NCI-H2196 treated with DMSO at 0.1 percent for 48 hours (cell line): Measurements from ENCODE around the gene ENKUR.
"Not testable (repeated sequence)": the region's sequence is repeated elsewhere in the genome, so short reads cannot be mapped to it uniquely, and the experiment has no call there.

Experiments used
- DNase-seq: peaks from one replicate; lab custom pipeline; 2025; ENCODE audit not compliant: unreplicated experiment; lab: John Stamatoyannopoulos, UW

The ENKUR gene

DNA sequence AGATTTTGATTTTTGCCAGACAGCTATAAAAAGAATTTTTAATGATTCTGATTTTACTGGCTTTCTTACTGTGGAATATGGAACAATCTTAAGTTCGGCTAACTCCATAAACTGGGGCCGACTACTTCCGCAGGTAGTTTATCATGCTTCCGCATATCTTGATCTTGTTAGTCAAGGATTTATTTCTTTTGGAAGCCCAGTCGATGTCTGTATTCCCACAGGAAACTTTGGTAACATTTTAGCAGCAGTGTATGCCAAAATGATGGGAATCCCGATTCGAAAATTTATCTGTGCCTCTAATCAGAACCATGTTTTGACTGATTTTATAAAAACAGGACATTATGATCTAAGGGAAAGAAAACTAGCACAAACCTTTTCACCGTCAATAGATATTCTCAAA is 8.6 kb upstream of the ENKUR start:
- DNase-seq: no peak

DNA sequence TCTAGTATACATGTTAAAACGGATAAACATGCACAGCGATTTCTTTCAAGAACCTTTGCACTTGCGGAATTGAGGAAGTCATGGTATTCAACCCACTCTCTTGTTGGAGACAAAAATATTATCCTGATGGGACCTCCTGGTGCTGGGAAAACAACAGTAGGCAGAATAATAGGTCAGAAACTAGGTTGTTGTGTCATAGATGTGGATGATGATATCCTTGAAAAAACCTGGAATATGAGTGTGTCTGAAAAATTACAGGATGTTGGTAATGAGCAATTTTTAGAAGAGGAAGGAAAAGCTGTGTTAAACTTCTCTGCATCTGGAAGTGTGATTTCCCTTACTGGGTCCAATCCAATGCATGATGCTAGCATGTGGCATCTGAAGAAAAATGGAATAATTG is 7.3 kb upstream of the ENKUR start:
- DNase-seq: no peak

DNA sequence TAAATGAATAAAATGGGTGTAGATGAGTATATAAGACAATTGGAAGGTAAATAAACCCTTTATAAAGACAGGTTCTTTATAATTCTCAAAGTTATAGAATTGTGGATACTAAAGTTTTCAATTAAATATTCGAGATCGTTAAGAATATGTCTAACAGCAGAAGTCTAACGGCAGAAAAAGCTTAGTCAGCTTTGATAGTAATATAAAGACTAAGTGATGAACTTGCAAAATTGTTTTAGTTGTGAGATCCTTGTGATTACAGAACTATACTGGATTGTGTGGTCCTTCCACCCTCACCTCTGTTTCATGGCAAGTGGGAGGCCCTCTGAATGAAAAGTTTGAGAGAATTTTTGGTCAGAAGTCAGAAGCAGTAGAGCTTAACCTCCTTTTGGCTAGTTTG is 2.7 kb upstream of the ENKUR start:
- no peak for DNase-seq

DNA sequence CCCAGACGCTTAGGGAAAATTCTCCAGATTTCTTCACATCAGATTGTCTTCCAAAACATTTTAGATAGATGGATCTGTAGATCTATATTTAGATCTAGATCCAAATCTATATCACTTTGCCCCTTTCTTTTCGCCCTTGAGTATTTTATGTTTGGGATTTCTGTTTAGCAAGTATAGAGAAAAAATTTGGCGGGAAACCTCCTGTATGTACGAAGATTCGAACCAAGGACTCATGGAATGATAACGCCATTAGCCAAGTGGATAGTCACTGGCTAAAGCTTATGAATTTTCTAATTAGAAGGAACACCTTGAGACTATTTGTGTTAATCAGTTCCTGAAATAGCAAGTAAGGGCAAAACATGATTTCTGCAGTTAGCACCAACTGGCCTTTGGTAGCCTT is 1.7 kb upstream of the ENKUR start:
- DNase-seq: no peak

DNA sequence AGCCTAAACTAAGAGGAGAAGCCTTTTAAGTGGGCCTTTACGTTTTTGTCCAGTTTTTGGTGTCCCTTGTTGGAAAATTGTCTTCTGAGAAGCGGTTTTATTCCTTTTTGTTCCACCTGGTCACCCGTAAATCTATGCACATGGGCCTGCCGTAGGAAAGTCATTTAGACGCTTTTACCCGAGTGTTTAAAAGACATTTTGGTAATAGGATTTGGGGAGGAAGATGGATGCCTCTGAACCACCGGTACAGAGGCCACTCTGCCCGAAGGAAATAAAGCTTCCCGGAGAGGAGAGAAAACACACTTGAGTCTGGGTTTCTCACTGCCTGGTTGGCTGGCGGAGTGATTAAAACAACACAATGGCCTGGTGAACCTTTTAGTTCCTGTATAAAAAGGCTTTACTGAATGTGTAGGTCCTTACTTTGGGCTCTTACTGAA is 1.2 kb upstream of the ENKUR start:
- DNase-seq: no peak

DNA sequence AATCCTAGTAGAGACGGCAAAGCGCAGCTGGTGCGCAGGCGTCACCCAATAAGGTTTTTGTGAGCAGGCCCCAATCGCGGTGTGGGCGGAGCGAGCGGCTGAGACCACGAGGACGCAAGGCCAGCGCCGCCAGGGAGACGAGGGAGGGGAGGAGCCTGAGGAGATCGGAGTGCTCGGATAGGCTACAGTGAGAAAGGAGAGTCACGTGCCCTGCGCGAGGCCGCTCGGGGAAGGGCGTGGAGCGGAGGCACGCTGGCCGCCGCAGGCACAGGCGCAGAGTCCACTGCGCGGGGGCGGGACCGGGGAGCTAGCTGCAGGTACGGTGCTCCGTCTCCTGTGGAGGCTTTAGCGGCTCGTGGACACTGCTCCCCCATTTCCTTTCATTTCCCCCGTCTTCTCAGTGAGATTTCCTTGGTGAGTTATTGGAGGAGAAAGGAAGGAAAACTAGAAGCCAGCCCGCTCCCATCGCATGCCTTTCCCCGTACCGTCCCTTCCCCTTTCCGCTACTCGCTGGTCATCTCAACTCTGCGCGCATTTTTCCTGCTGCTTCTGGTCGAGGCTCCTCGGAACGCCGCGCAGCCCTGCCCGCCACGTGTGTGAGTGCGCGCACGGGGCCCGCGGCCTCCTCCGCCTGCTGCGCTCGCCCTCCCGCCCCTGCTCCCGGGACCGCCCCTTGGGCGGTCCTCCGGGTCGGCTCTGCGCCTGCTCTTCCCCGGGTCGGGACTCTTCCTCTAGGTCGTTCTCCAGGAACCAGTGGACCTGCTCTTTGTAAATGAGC is 607 bp upstream of the ENKUR start, which contains the start of gene THNSL1:
Gene THNSL1, plus strand, starts transcription at position 237 of the 778 bp plus-strand sequence. CDS start 6,612 bp downstream, outside the sequence.
- peak; percentile 85 for DNase-seq

DNA sequence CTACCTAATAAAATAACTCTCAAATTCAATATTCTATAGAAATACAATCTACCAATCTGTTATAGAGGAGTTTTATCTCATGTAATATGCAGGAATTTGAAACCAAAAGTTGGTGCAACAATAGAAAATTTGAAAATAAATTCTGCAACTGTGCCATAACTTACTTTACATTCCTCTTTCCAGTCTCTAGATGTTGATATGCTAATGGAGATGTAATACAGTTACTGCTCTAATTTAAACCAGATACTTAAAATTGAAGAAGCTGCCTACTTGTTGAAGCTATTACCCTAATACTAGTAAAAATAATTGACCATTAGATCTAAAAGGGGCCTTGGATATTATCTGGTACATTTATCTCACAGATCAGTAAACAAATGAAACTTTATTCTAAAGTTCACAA is 1.4 kb downstream of the ENKUR start:
- DNase-seq: no peak

DNA sequence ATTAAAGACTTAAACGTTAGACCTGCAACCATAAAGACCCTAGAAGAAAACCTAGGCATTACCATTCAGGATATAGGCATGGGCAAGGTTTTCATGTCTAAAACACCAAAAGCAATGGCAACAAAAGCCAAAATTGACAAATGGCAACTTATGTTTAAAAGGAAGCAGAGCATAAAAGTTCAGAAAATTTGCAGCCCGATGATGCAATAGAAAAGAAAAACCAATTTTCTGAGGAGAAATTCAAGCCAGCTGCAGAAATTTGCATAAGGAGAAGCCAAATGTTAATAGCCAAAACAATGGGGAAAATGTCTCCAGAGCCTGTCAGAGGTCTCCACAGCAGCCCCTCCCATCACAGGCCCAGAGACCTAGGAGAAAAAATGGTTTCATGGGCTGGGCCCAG is 4.4 kb downstream of the ENKUR start:
- DNase-seq: not testable (repeated sequence)

DNA sequence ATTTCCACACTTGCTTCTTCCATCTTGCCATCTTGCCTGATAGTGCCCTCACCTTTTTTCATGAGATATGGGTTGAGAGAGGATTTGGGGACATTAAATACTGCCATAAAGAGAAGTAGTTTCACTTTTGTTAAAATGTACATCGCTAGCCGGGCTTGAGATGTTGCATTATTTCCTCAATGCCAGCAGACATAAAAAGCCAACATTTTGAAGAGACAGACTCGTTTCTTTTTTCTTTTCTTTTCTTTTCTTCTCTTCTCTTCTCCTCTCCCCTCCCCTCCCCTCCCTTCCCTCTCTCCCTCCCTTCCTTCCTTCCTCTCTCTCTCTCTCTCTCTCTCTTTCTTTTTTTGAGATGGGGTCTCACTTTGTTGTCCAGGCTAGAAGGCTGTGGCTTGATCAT is 17.9 kb downstream of the ENKUR start:
- no peak for DNase-seq

DNA sequence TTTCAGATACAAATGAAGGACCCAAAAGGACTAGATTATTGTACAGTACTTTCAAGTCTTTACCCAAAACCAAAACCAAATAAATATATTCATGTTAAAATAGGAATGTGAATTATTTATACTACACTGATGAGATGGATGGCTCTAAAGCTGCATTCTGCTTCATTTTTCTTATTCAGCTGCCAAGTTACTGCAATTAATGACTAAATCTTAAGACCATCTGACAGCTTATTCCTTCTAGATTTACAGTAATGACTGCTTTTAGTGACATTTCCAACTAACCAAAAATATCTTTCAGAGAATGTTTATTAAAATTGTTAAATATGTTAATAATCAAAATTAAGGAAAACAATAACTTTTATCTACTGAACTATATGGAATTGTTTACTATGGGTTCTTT is 20.9 kb downstream of the ENKUR start:
- DNase-seq: no peak

DNA sequence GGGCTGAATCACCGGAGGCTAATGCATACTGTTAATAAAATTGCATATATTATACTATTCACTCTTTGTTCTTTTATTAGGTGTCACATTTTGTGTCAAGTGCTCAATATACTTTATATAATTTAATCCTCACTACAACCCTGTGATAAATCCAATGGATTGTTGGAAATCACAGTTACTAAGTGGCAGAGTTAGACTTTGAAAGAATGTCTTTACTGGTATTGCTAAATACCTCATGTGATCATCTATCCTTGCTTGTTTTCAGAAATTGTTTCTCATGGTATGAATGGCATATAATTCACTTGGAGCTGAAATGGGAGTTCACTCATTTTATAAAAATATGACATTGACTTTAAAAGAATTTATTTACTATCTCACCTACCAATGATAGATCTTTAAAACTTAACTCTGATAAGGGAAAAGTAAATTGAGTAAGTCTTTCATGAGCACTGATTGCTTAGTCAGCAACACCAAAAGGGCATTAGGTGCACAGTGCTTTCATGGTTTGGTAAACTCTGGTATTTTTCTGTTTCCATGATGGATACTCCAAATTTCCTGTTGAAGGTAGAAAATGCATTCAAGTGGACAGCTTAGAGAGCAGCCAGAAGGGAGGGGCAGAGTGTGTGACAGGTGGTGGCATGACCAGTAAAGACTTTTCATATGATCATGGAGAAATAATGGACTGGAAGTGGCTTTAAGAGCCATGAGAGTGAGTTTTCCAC is 22.6 kb downstream of the ENKUR start:
- no peak for DNase-seq

DNA sequence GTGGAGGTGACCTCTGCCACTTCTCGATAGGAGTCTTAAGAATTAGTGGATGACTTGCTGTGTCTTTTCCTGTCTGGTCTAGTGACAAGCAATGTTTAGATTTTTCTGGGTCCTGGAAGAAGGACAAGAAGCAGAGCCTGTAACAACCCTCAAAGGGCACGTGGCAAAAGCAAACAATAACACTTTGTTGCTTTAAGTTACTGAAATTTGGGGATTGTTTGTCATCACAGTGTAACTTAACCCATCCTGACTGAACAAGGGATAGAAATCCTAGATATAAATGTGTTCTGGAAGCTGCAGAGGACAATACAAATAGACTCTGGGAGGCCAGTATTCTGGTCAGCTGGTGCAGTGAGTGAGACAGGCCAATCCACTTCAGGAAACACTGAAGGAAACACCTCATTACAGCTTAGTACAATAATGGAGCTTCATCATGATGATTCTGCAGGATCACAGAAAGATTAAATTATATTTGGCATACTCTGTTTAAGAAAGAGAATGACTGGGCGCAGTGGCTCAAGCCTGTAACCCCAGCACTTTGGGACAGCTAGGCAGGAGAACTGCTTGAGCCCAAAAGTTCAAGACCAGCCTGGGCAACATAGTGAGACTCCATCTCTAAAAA is 23.3 kb downstream of the ENKUR start:
- no peak for DNase-seq

DNA sequence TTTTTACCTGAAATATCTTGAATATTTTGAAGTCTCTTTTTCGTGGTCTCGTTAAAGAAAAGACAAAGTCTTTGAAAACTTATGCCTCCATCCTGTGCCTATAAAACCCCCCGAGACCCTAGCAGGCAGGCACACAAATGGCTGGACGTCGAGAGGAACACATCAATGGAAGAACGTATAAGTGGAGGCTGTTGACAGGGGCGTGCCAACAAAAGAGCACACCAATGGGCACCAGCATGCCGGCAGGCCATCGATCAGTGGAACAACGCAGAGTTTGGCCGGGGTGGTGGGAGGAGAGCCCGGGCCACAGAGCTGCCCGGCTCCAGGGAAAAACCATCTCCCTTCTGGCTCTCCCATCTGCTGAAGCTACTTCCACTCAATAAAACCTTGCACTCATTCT is 24.7 kb downstream of the ENKUR start:
- DNase-seq: no peak

DNA sequence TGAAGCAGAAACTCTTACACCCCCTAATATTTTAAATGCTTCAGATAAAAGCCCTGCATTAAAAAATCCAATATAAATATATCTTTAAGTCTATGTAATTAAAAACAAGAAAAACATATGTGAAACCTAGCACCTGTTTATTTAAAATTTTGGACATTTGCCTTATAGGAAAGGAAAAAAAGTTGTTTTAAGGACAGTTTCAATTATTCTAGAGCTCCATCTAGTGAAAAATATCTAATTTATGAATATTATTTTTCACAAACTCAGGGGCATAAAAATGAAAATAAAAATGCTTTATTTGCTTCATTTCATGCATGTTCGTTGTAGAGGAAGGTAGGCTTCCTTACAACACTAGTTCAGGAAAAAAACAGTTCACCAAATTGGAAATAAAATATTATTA is 26.1 kb downstream of the ENKUR start:
- no peak for DNase-seq

DNA sequence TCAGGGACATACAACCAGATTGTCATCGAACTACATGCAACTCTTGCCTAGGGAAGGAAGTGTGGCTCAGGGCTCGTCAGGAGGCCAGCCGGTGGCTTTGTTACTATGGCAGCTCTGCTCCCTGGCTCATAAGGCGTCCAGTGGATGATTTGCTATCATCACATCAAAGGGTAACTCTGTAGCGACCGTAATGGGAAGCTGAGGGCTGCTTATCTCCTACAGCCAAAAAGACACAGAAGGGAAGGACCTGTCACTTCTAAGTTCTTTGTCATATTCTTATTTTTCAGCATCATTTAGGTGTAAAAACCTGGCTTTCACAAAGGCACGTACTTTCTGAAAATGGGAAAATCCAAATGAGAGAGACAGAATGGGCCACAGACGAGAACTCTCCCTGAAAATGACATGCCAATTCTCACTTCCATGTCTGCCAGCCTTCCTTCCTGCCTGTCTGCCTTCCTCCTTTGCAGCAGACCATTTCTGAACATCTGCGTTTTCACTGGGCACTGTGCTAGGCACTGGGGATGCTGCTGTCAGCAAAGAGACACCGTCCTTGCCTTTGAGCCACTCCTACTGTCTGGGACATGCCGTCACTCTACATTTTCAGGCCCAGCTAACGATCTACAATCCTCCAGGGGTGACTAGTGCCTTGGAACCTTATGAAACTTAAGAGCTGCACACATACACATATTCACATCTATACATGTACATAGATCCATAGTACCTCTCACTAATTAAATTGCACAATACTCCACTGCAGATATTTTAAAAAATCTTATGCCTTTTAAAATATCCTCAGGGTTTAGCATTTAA is 26.9 kb downstream of the ENKUR start:
- no peak for DNase-seq

DNA sequence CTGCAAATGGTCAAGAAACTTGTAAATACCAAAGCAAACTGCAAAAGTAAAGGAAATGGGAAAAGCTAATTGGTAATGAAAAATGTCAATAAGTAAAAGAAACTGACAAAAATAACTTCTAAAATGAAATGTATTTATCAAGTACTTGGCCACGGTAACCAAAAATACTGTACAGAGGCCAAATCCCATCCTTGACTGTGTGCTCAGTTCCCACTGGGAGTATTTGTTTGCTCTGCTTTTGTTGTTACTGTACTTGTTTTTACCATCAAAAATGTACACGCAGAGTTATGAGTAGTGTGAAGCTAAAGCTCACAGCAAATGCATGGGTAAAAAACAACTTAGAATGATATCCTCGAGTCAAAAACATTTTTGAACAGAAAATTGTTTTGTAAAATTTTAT is 31.1 kb downstream of the ENKUR start:
- DNase-seq: no peak

DNA sequence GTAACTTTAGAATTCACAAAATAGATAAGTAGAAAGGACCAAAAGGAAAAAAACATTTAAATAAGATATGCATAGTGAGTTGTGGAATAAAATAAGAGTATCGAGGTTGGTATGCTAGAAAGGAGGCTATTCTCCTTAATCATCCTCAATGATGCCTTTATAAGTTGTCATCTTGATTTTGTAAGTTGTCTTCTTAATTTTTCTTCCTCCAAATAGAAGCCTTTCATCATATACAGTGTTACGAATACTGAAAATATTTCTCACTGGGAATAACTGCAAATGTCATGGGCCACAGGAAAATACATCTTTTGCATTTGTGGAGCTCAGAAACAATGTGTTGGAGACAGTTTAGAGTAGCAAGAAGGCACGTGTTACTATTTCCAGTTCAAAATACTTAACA is 32.0 kb downstream of the ENKUR start:
- DNase-seq: no peak

DNA sequence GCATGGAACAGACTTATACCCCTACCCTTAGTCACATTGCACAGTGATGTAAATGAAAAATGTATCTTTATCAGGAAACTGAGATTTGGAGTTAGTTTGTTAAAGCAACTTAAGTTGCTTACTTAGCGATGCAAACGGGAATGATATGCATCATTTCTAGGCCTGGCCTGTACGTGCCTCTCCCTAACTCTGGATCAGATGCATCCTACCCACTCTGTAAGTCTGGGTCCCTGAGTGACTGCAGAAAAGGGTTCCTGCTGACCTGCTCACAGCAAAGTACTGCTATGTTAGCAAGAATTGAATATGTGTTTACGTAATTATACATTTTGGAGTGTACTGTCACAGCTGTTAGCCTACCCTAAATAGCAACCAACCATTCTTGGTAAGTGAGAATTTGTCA is 32.8 kb downstream of the ENKUR start:
- no peak for DNase-seq

DNA sequence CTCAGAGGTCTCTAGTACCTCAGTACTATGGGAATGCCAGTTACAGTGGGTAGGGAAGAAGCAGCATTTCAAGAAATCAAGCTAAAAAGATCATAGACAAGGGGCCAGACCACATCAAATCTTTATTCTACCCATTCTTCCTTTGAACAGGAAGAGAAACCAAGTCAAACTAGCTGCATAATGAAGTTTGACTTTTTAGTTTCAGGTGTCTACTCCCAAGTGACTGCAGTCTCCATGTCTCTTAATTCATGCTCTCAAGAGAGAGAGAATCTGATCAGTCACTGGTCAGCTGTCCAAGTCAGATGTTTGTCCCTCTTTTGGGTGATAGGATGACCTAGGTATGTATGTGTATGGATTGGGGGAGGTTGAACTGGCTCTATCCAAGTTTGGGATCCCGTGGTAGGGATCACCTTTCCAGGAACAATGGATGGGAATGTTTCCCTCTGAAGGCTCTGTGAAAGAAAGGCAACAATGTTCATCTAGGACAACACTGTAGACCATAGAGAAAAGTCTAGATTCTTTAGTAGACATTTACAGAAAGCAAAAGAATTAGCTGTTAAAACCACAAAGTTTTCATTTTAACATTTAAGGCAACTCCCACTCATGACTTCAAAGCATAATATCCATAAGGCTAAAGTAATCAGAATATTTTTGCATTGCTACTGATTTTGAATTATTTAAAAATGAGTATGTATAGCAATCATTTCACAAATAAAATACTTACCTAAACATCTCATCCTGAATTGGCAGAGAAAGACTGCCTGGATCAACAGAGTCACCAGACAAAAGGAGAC is 33.4 kb downstream of the ENKUR start:
- no peak for DNase-seq

DNA sequence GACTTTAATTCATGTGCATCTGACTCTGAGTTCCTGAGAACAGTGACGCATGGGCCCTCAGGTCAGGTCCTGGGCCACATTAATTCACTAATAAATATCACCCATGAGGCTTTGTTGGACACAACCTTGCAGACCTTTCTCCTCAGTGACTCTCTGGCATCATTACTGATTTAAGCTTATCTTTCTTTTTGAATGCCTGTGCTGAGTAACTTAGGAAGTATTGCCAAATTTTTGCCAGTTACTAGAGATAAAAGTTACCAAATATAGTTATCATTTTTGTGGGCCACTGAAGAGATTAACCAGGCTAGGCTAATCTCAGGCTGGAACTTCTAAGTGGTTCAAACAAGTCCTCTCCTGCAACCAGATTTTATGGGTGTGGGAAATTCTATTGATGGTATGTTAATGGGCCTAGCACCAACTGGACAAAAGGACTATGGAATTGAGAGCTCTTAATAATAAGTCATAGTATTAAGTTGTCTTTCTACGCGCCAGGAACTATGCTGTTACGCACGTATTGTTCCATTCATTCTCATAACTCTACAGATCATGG is 34.7 kb downstream of the ENKUR start:
- DNase-seq: no peak
